Activated CD8-positive, alpha-beta memory T cell treated with anti-CD3 and anti-CD28 coated beads for 24 hours (primary cell): ENCODE measurements around the gene BMPER.

ENCODE experiments used
- DNase-seq: peaks from one replicate; pipeline ENCODE4 v3.0.0-alpha.2; 2020

The BMPER gene

DNA sequence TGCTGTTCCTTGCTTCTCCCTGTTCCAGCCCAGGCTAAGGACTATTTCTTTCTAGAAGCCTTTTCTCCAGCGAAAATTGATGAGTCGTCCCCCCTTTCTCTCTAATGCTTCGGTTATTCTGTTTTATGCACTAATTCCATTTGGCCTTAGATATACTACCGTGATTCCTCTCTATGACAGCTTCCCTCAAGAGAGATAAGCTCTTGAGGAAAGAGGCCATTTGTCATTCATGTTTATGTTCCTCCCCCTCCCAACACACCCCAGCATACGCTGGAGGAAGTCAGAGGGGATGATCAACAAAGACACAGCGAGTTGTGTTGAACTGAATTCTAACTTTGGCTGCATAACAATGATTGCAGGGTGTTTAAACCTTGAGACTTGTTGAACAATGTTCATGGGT is 198.8 kb downstream of the BMPER start:
- DNase-seq: no peak

- DNase-seq: no peak
Observed at GRCh38 chr7:34104992-34105391, 199.7 kb downstream of the BMPER start.

DNA sequence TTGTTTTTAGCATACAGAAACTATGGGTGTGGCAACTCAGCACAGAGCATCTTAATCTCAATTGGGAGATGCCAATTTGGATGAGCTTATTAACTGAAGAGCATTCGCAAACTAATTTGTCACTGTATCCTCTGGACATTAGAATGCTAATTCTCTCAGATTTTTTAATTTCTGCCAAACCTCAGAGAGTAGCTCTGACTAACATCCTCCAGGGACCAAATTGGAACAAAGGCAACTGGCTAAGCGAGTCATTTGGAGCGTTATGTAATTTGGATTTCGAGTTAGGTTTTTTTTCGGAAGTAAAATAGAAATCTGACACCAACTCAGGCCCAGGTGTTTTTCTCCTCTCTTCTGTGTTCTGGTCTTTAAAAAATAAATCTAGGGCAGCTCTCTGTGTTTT is 201.9 kb downstream of the BMPER start:
- no peak for DNase-seq

DNA sequence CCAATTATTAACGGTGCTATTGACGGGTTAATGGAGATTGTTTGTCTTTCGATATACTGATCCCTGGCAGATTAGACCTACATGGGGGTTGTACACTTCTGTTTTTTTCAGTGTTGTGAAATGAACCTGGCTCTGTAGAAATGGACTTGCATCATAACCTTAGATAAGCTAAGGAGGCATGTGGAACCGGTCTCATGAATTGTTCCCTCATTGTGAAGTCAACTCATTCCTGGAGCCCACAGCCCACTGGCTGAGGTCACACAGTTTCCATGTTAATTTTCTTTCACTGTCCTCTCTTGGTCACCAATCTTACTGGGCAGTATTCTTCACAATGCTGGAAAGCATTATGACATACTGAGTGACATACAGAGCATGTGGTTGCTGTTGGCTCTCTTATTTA is 202.8 kb downstream of the BMPER start:
- DNase-seq: no peak

DNA sequence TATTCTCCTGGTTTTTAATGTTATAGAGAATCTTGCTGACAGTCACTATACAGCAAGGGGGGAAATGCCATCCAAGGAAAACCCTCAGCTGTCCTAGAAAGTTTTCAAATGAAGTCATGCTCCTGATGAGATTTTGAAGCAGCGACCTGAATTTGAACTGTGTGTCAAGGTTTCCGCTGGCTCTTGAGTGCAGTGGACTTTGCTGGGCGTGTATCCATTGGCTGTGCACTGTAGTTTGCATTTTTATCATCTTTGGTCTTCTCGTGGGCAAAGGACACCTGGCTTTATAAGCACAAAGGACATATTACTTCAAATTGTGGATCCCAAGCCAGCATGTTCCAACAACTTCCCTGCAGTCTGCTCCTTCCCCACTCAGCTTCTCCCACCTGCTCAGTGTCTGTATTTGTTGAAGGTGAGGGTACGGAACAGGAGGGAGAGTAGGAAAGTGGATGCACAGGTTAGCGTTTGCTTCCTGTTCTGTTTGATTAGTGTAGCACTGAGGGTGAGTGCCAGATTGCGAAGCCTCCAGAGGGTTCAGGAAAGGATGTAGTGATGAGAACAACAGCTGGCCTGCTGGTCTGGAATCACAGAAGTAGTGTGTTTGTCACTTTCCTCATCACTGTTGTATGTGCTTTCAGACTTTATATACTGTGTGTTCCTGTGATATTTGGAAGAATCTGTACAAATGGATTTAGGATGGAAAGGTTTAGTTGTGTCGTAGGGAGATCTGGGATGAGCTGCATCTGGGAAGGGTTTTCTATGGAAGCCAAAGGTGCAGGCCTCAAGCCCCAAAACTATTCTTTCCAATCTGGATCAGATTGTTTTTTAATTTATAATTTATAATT is 204.8 kb downstream of the BMPER start:
- no peak for DNase-seq

GRCh38 chr7:34111031-34111430 is 205.7 kb downstream of the BMPER start:
- no peak for DNase-seq

DNA sequence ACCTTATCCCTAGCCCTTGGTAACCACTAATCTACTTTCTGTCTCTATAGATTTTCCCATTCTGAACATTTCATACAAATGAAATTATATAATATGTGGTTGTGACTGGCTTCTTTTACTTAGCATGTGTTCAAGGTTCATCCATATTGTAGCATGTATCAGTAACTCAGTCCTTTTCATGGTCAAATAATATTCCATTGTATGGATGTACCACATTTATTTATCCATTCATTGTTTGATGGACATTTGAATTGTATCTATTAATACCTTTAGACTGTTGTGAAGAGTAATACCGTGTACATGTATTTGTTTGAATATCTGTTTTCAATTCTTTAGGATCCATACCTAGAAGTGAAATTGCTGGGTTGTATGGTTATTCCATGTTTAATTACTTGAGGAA is 210.2 kb downstream of the BMPER start:
- no peak for DNase-seq

DNA sequence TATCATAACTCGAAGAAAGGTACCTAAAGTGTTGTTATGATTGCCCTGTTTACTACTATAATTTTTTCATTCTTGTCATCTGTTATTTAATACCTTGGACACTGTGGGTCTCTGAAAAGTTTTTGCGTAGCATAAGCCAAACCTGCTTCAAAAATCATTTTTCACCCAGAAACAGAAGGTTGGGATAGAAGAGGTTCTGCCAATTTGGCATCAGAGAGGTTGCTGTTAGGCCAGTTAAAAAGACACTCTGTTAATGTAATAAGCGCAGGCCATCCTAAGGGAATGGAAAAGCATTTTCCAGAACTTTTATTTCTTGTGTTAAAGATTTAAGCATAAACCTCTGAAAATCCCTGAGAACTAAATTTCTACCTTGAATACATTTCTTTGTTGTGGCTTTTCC is 212.2 kb downstream of the BMPER start:
- DNase-seq: no peak

DNA sequence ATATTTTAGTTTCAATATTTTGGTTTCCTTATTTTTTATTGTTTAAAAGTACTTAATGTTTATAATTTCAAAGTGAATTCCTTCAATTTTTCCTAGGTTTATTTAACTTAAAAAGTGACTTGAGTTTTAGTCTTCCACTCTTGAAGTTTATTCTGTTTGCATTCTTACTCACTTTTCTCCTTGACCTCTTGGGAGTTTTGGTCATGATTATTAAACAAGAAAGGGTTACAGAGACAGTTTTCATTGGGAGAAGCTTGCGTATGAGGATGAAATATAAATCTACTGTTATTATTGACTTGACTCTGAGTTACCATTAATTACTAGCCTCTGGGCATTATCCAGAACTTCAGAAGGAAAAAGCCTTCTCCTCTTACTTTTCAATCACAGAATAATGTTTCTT is 216.0 kb downstream of the BMPER start:
- no peak for DNase-seq

- DNase-seq: no peak
Observed at GRCh38 chr7:34123316-34123715, 218.0 kb downstream of the BMPER start.

GRCh38 chr7:34124765-34125164 is 219.4 kb downstream of the BMPER start:
- no peak for DNase-seq

- DNase-seq: no peak
Observed at GRCh38 chr7:34128762-34129161, 223.4 kb downstream of the BMPER start.

GRCh38 chr7:34130558-34131295 is 225.4 kb downstream of the BMPER start:
- DNase-seq: no peak

DNA sequence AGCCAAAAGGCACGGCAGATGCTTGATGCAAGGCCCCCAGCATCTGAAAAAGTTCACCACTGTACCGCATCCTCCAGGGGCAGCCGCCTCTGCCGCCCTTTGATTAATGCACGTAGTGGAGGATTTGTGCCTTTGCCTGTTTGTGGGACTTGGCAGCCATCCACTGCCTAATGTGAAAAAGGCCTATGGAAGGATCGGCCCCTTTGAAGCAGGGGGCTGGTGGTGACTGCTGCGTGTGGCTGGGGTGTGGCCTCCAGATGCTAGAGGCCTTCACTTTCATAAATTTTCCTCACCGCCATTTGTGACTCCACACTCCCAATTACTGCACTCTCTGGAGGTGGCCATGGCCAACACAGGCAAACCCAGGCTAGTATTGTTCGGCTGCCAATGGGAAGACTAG is 226.0 kb downstream of the BMPER start:
- DNase-seq: no peak

- no peak for DNase-seq
Observed at GRCh38 chr7:34133356-34133982, 228.1 kb downstream of the BMPER start.

- DNase-seq: no peak
Observed at GRCh38 chr7:34133983-34134782, 228.8 kb downstream of the BMPER start.

DNA sequence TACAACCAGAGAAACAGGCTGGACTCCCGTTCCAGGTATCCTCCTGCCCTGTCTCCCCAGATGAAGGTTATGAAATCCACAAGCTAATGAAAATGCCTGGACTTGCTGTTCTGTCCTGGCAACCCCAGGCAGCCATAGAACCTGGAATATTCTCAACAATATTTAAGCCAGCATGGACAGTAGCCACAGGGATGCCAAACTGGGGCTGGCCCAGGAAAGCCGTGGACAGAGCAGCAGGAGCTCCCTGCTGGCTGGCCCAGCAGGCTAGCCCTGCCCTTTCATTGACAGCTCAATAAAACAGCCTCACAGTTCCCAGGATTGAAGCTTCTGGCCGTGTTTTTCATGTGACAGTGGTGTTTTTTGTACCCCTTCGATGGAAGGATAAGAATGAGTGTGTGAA is 230.6 kb downstream of the BMPER start:
- DNase-seq: no peak

- DNase-seq: no peak
Observed at GRCh38 chr7:34136698-34137097, 231.4 kb downstream of the BMPER start.

DNA sequence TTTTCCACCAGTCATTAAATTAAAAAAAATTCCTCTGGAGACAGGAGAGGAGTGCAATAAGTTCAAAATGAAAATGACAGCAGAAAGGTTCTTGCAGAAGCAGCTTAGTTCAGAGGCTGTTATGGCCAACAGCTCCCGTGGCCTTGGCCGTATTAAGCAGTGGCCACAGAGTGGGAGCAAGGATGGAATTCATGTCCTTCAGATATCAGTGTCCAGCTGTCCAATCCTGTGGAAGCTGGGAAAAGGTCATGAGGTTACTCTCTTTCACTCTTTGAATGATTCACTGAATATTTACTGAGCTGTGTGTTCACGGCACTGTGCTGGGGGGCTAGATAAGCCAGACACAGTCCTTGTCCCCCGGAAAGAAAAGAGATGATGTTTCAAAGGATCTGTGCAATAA is 231.8 kb downstream of the BMPER start:
- no peak for DNase-seq

DNA sequence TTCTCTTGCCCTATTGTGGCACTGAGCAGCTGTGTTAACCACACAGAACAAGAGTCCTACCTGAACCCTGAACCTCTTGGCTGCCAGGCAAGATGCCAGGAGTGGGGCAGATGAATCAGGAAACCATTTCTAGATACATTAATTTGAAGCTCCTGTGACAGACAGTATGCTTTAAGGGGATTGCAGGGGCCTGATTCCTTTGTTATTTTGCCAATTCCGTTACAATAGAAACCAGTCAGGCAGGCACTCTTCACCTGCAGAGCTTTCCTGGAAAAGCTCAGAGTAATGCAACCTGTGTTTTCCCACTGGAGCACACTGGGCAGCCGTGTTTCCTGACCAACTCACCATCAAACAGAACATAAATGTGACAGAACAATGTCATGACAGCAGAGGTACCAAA is 233.1 kb downstream of the BMPER start:
- no peak for DNase-seq

DNA sequence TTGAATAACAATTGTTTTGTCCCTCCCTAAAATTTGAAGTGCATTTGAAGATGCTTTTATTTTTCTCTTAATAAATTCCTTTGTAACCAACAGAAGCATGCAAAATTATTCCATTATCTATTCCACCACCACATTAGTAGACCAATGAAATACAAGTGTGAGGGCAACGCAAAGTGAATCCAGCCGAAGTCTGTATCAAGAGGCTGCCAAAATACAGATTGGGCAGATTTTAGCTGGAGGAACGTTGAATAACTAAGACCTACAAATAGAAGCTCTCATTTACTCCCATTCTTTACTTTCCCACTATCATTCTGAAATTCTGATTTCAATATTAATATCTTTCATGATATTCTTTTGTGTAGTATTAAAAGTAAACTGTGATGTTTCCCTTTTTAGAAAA is 233.7 kb downstream of the BMPER start:
- no peak for DNase-seq

- no peak for DNase-seq
Observed at GRCh38 chr7:34140066-34140465, 234.7 kb downstream of the BMPER start.

- DNase-seq: no peak
Observed at GRCh38 chr7:34143402-34143801, 238.1 kb downstream of the BMPER start.
